HCT116 (cell line): ENCODE results near the gene TICRR. TPM values are rescaled to one million over a fixed set of nuclear protein-coding genes. Genes with fewer than 3 reads are reported as not detected.

Experiments
- ATAC-seq: fragments of 200-7000 bp; cut with Tn5 transposase; 2 replicates; pipeline ENCODE4 v1.9.1; 2020; ENCODE audit warnings: mild to moderate bottlenecking, moderate library complexity
- BruUV-seq: library from RNA; stranded (reverse); fragments of 400-500 nt; replicated peaks from 2 replicates; lab custom pipeline; 2021; lab: Mats Ljungman, UMichigan
- CTCF ChIA-PET: fragments of 300-600 bp; sonication (Branson Sonifier 250); formaldehyde crosslinking; loops from one replicate; lab custom pipeline; 2021; ENCODE audit warnings: antibody characterized with exemption; lab: Charles Lee
- POLR2A ChIA-PET: fragments of 300-600, 350-600 bp; sonication (Branson Sonifier 250); formaldehyde crosslinking; loops from one replicate; lab custom pipeline; 2021; ENCODE audit warnings: antibody characterized with exemption; lab: Charles Lee
- RAD21 ChIA-PET, 2 experiments: fragments of 300-600 bp; sonication (Branson Sonifier 250); formaldehyde crosslinking; loops; one replicate each; lab custom pipeline; 2023; ENCODE audit warnings: low total read pairs in 2 of 2; ENCODE audit not compliant: uncharacterized antibody in 2 of 2, unreplicated experiment in 2 of 2, low non-redundant PET in 1 of 2; lab: Charles Lee
- DNase-seq: peaks from one replicate; pipeline ENCODE4 v3.0.0-alpha.2; 2010; ENCODE audit warnings: low read depth, low spot score
- H2AFZ ChIP-seq: fragments of 200-600 bp; shearing (Covaris generic), sonication (generic); 2 replicates; pipeline ENCODE4 v1.6.1; 2017; ENCODE audit warnings: low read depth, mixed run types, mixed read lengths, antibody characterized with exemption, low read length; ENCODE audit not compliant: poor library complexity, severe bottlenecking
- H3K27ac ChIP-seq: 2 replicates; pipeline ENCODE4 v1.5.1; 2012; ENCODE audit warnings: low read depth, low read length
- H3K27me3 ChIP-seq: fragments of 200-600 bp; sonication (generic); 2 replicates; pipeline ENCODE4 v1.6.1; 2016; ENCODE audit warnings: mixed run types, low read length, mixed read lengths; ENCODE audit not compliant: insufficient read depth
- H3K36me3 ChIP-seq, 2 experiments: fragments of 200-500 bp in 1 of 2; fragments of 200-600 bp in 1 of 2; sonication (Bioruptor generic) in 1 of 2; sonication (generic) in 1 of 2; 2 replicates each; pipeline versions ENCODE4 v1.5.1 to v1.6.1; 2014 to 2016; ENCODE audit warnings: low read length in 2 of 2, inconsistent platforms in 1 of 2, mixed read lengths in 1 of 2, mixed run types in 1 of 2; ENCODE audit not compliant: insufficient read depth in 2 of 2, control insufficient read depth in 1 of 2
- H3K4me1 ChIP-seq, 2 experiments: fragments of 200-600 bp in 1 of 2; sonication (generic) in 1 of 2; 2 replicates each; pipeline versions ENCODE4 v1.5.1 to v1.6.1; 2012 to 2017; ENCODE audit warnings: low read length in 2 of 2, inconsistent platforms in 1 of 2, mild to moderate bottlenecking in 1 of 2, mixed read lengths in 1 of 2, mixed run types in 1 of 2, moderate library complexity in 1 of 2; ENCODE audit not compliant: insufficient read depth in 2 of 2, control insufficient read depth in 1 of 2
- H3K4me2 ChIP-seq: fragments of 200-600 bp; sonication (generic); 2 replicates; pipeline ENCODE4 v1.6.1; 2017; ENCODE audit warnings: mixed run types, low read length, mixed read lengths
- H3K4me3 ChIP-seq, 2 experiments: fragments of 200-600 bp in 1 of 2; sonication (generic) in 1 of 2; replicated peaks in 1 of 2; 2 replicates each; pipeline ENCODE4 v1.5.1; 2011 to 2016; ENCODE audit warnings: low read length in 2 of 2, control low read depth in 1 of 2, low read depth in 1 of 2, mild to moderate bottlenecking in 1 of 2, mixed read lengths in 1 of 2, mixed run types in 1 of 2
- H3K79me2 ChIP-seq: fragments of 200-600 bp; sonication (generic); 2 replicates; pipeline ENCODE4 v1.6.1; 2017; ENCODE audit warnings: mild to moderate bottlenecking, mixed run types, low read length, moderate library complexity, mixed read lengths; ENCODE audit not compliant: insufficient read depth
- H3K9ac ChIP-seq: fragments of 200-600 bp; sonication (generic); 2 replicates; pipeline ENCODE4 v1.6.1; 2016; ENCODE audit warnings: low read length, mixed read lengths
- H3K9me2 ChIP-seq: fragments of 200-600 bp; sonication (generic), shearing (Covaris generic); 2 replicates; pipeline ENCODE4 v1.6.1; 2017; ENCODE audit warnings: mixed run types, mild to moderate bottlenecking, moderate library complexity; ENCODE audit not compliant: insufficient read depth
- H3K9me3 ChIP-seq, 2 experiments: fragments of 200-500 bp in 1 of 2; fragments of 200-600 bp in 1 of 2; sonication (Bioruptor generic) in 1 of 2; sonication (generic) in 1 of 2; 2 replicates each; pipeline ENCODE4 v1.6.1; 2014 to 2017; ENCODE audit warnings: low read length in 2 of 2, mixed read lengths in 2 of 2, inconsistent platforms in 1 of 2, low read depth in 1 of 2, mild to moderate bottlenecking in 1 of 2, mixed run types in 1 of 2, moderate library complexity in 1 of 2; ENCODE audit not compliant: control insufficient read depth in 1 of 2, insufficient read depth in 1 of 2
- H4K20me1 ChIP-seq: fragments of 200-600 bp; sonication (generic), shearing (Covaris generic); 2 replicates; pipeline ENCODE4 v1.6.1; 2017; ENCODE audit warnings: mixed run types, mild to moderate bottlenecking, moderate library complexity; ENCODE audit not compliant: insufficient read depth
- CBX3 ChIP-seq: IDR thresholded peaks from 2 replicates; pipeline ENCODE4 v1.6.1; 2012; ENCODE audit warnings: low read depth
- CEBPB ChIP-seq: IDR thresholded peaks from 2 replicates; pipeline ENCODE4 v1.6.1; 2012; ENCODE audit warnings: low read depth
- EGR1 ChIP-seq: IDR thresholded peaks from 2 replicates; pipeline ENCODE4 v1.6.1; 2012; ENCODE audit warnings: low read depth
- EZH2 ChIP-seq: fragments of 200-600 bp; sonication (generic); IDR thresholded peaks from 2 replicates; pipeline ENCODE4 v1.6.1; 2017; ENCODE audit warnings: antibody characterized with exemption, mixed run types
- EZH2phosphoT487 ChIP-seq: fragments of 200-600 bp; IDR thresholded peaks from 2 replicates; pipeline ENCODE4 v1.6.1; 2018; ENCODE audit warnings: antibody characterized with exemption, borderline replicate concordance
- JUND ChIP-seq: IDR thresholded peaks from 2 replicates; pipeline ENCODE4 v1.6.1; 2012
- POLR2A ChIP-seq: IDR thresholded peaks from 2 replicates; pipeline ENCODE4 v1.7.0; 2011; ENCODE audit warnings: borderline replicate concordance; ENCODE audit not compliant: insufficient read depth, insufficient read length; ENCODE audit errors: extremely low read depth
- POLR2AphosphoS5 ChIP-seq: IDR thresholded peaks from 2 replicates; pipeline ENCODE4 v1.6.1; 2011; ENCODE audit warnings: mild to moderate bottlenecking, low read depth, low read length, moderate library complexity
- SP1 ChIP-seq: IDR thresholded peaks from 2 replicates; pipeline ENCODE4 v1.6.1; 2012; ENCODE audit warnings: low read depth
- SRF ChIP-seq: IDR thresholded peaks from 2 replicates; pipeline ENCODE4 v1.6.1; 2012; ENCODE audit warnings: low read depth
- TCF7L2 ChIP-seq: IDR thresholded peaks from 2 replicates; pipeline ENCODE4 v1.7.0; 2011; ENCODE audit warnings: borderline replicate concordance, inconsistent platforms; ENCODE audit not compliant: insufficient read depth, insufficient read length; ENCODE audit errors: extremely low read depth
- ZFX ChIP-seq: fragments of 450-650 bp; IDR thresholded peaks from 2 replicates; pipeline ENCODE4 v1.6.1; 2017
- intact Hi-C: fragments of 100-400 bp; cut with micrococcal nuclease; formaldehyde crosslinking; loops from 2 replicates; pipeline ENCODE4 v1.10.0; 2022
- total RNA-seq: library from RNA; stranded (reverse); gene quantifications from one replicate; pipeline ENCODE4 v1.2.1, GENCODE V29; 2021; ENCODE audit not compliant: unreplicated experiment
- TF ChIP-seq, protein P1 (sequence below): IDR thresholded peaks from 2 replicates; pipeline ENCODE4 v1.6.1; 2012
- TF ChIP-seq, protein P2 (sequence below): IDR thresholded peaks from 2 replicates; pipeline ENCODE4 v1.6.1; 2011; ENCODE audit warnings: mild to moderate bottlenecking, low read length, moderate library complexity; ENCODE audit not compliant: insufficient replicate concordance; ENCODE audit errors: extremely low read depth
- TF ChIP-seq, protein P3 (sequence below): IDR thresholded peaks from 2 replicates; pipeline ENCODE4 v1.6.1; 2012
- TF ChIP-seq, protein P4 (sequence below), 3 experiments: fragments of 200-600 bp in 1 of 3; sonication (generic) in 1 of 3; IDR thresholded peaks in 2 of 3; conservative IDR thresholded peaks in 1 of 3; 2 replicates each; pipeline ENCODE4 v1.5.1; 2012 to 2017; ENCODE audit warnings: low read depth in 2 of 3, low read length in 2 of 3, antibody characterized with exemption in 1 of 3, borderline replicate concordance in 1 of 3, control low read depth in 1 of 3, mild to moderate bottlenecking in 1 of 3, mixed read lengths in 1 of 3, mixed run types in 1 of 3, moderate library complexity in 1 of 3; ENCODE audit not compliant: insufficient read depth in 1 of 3

Gene TICRR
- total RNA-seq, 1 experiment from 2014 or later: 24.8 TPM

DNA sequence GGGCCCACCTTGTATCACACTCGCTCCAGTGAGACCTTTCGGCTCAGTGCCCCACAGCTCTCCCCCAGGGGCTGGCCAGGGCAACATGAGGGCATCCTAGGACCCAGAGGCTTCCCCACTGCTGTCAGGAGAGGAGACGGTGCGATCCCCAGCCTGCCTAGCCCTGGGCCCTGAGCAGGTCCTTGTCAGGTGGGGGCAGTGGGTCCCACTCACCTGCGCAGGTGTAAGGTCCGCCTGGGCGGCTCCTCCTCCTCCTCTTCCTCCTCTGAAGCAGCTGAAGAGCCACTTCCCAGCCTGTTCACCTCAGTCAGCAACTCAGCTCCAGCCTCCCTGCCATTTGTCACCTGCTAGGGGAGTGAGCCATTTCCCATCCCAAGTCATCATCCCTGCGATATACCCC is 70.4 kb downstream of the TICRR start:
- TF ChIP-seq CBX3 (no peak), ZFX (no peak), EZH2phosphoT487 (no peak), CEBPB (no peak), EGR1 (no peak), JUND (no peak), SRF (no peak), POLR2A (no peak), SP1 (no peak), TCF7L2 (no peak), EZH2 (no peak), POLR2AphosphoS5 (no peak)
- TF ChIP-seq, protein P1, sequence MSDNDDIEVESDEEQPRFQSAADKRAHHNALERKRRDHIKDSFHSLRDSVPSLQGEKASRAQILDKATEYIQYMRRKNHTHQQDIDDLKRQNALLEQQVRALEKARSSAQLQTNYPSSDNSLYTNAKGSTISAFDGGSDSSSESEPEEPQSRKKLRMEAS: no peak
- TF ChIP-seq, protein P2, sequence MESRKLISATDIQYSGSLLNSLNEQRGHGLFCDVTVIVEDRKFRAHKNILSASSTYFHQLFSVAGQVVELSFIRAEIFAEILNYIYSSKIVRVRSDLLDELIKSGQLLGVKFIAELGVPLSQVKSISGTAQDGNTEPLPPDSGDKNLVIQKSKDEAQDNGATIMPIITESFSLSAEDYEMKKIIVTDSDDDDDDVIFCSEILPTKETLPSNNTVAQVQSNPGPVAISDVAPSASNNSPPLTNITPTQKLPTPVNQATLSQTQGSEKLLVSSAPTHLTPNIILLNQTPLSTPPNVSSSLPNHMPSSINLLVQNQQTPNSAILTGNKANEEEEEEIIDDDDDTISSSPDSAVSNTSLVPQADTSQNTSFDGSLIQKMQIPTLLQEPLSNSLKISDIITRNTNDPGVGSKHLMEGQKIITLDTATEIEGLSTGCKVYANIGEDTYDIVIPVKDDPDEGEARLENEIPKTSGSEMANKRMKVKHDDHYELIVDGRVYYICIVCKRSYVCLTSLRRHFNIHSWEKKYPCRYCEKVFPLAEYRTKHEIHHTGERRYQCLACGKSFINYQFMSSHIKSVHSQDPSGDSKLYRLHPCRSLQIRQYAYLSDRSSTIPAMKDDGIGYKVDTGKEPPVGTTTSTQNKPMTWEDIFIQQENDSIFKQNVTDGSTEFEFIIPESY: no peak
- TF ChIP-seq, protein P3, sequence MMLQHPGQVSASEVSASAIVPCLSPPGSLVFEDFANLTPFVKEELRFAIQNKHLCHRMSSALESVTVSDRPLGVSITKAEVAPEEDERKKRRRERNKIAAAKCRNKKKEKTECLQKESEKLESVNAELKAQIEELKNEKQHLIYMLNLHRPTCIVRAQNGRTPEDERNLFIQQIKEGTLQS: no peak
- TF ChIP-seq, protein P4, sequence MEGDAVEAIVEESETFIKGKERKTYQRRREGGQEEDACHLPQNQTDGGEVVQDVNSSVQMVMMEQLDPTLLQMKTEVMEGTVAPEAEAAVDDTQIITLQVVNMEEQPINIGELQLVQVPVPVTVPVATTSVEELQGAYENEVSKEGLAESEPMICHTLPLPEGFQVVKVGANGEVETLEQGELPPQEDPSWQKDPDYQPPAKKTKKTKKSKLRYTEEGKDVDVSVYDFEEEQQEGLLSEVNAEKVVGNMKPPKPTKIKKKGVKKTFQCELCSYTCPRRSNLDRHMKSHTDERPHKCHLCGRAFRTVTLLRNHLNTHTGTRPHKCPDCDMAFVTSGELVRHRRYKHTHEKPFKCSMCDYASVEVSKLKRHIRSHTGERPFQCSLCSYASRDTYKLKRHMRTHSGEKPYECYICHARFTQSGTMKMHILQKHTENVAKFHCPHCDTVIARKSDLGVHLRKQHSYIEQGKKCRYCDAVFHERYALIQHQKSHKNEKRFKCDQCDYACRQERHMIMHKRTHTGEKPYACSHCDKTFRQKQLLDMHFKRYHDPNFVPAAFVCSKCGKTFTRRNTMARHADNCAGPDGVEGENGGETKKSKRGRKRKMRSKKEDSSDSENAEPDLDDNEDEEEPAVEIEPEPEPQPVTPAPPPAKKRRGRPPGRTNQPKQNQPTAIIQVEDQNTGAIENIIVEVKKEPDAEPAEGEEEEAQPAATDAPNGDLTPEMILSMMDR (IDR thresholded peaks at IDR 0.05 in 2 of 3, conservative IDR thresholded peaks at IDR 0.05 in 1 of 3; ENCODE audit: borderline replicate concordance in 1 of 3, insufficient read depth in 1 of 3, low read depth in 2 of 3, low read length in 2 of 3): no peak
- TF ChIP-seq, all 23 proteins: peak for 0
- Histone ChIP-seq H3K4me1 (peaks cover 0 to 4% of the 10 kb centered on the region in 2 experiments; a peak in 2 of 4 replicates), H3K9me2 (no peaks in the 10 kb centered on the region), H3K4me3 (no peak overlapping the region), H3K4me2 (no peak overlapping the region), H3K36me3 (no peaks in the 10 kb centered on the region), H2AFZ (no peak overlapping the region), H3K27me3 (no peaks in the 10 kb centered on the region), H3K9me3 (no peaks in the 10 kb centered on the region), H3K9ac (no peak overlapping the region), H3K79me2 (no peaks in the 10 kb centered on the region), H4K20me1 (no peaks in the 10 kb centered on the region), H3K27ac (no peak overlapping the region)
- intact Hi-C loops: no loop called here
- RAD21 ChIA-PET: no interaction called here
- ATAC-seq: no peak
- BruUV-seq: no TSS peak
- POLR2A ChIA-PET: no interaction called here
- DNase-seq: no peak
- CTCF ChIA-PET: interaction anchor here (0.6 to 1.3 kb wide), 3 partner anchors 17 to 648 kb away, joined by 3 to 4 read pairs (median 3); no protein-coding TSS in a partner anchor
